Subcutaneous abdominal adipose tissue (tissue), 5 donors: Measurements from ENCODE around the gene ZNF655.
"Not testable (repeated sequence)": the region's sequence is repeated elsewhere in the genome, so short reads cannot be mapped to it uniquely, and the experiment has no call there.

Experiments
- H3K27ac ChIP-seq: one replicate; pipeline ENCODE4 v1.7.0; 2013; ENCODE audit warnings: low read depth, mild to moderate bottlenecking, inconsistent platforms, low read length, moderate library complexity
- H3K27me3 ChIP-seq, 5 donors: one replicate each; pipeline ENCODE4 v1.7.0; 2013; ENCODE audit warnings: low read length in 5 of 5, inconsistent platforms in 1 of 5; ENCODE audit not compliant: control insufficient read depth in 5 of 5, insufficient read depth in 4 of 5
- H3K36me3 ChIP-seq, 5 donors: one replicate each; pipeline ENCODE4 v1.7.0; 2013; ENCODE audit warnings: low read length in 5 of 5; ENCODE audit not compliant: control insufficient read depth in 5 of 5, insufficient read depth in 5 of 5
- H3K4me1 ChIP-seq, 5 donors: one replicate each; pipeline ENCODE4 v1.7.0; 2013; ENCODE audit warnings: low read length in 5 of 5, mild to moderate bottlenecking in 3 of 5, moderate library complexity in 1 of 5; ENCODE audit not compliant: control insufficient read depth in 5 of 5, insufficient read depth in 5 of 5
- H3K4me3 ChIP-seq, 5 donors: one replicate each; pipeline ENCODE4 v1.7.0; 2013; ENCODE audit warnings: low read length in 5 of 5, low read depth in 1 of 5
- H3K9ac ChIP-seq, 5 donors: one replicate each; pipeline ENCODE4 v1.7.0; 2013; ENCODE audit warnings: low read length in 5 of 5, mild to moderate bottlenecking in 4 of 5, moderate library complexity in 3 of 5
- H3K9me3 ChIP-seq, 5 donors: one replicate each; pipeline ENCODE4 v1.7.0; 2013; ENCODE audit warnings: low read length in 5 of 5; ENCODE audit not compliant: control insufficient read depth in 5 of 5
- donor health status: healthy.
- donor health status: healthy.
- donor health status: healthy.
- donor health status: healthy.
- donor health status: healthy.

The ZNF655 gene

DNA sequence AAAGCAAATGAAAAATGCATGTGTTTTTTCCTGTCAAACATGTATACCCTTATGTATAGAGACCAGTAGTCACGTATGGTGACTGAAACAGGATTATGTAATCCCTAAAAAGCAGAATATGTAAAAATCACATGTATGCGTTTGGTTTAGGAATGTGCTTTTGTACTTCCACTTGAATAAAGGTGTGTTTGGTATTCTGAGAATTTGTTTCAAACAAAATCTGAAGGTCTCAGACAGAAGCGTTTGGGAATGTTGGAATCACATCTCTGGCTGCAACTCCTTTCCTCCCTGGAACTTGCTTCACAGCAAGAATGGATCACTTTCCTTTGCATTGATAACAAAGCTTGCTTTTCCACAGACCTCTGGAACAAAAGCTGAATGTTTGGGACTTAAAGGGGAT lies 17.8 kb downstream of the ZNF655 start:
- peaks cover 0 to 16% (median 13%) of the 10 kb centered on the region in 5 donors for H3K4me1 ChIP-seq
- peaks cover 19 to 31% (median 28%) of the 10 kb centered on the region in 5 donors for H3K36me3 ChIP-seq
- H3K4me3 ChIP-seq, result no peak overlapping the region
- H3K27ac ChIP-seq, result no peak overlapping the region
- no peaks in the 10 kb centered on the region for H3K27me3 ChIP-seq
- no peak overlapping the region for H3K9ac ChIP-seq
- no peaks in the 10 kb centered on the region for H3K9me3 ChIP-seq

DNA sequence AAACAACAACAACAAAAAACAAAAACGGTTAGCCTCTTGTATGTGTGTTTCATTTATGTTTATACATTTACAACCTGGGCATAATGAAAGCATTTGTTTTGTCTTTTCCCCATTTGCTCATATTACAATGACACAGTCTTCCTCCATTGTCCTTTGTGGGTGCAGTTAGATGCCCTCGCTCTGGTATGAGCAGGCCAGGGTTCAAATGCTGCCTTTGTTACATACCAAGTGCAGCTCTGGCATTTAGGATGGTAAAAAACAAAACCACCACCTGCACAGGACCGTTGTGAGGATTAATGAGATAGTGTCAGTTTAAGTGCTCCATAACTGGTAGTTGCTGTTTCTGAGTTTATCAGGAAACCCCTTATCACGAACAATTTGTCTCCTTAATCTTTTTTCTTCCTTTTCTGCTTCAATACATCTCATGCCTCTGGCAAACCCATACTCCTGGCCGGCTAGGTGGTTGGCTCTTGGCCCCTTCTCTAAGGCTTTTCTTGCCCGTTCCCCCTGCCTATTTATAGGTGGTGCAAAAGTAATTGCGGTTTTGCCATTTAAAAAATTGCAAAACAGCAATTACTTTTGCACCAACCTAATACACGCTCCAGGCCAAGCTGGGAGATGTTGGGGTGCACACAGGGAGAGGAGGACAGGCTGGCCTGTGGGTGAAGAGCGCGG lies 21.0 kb downstream of the ZNF655 start:
- Histone ChIP-seq H3K4me3 (peak overlapping the region in 4 of 5 donors; percentile 71 to 77 (median 72)), H3K4me1 (peaks cover 0 to 16% (median 13%) of the 10 kb centered on the region in 5 donors), H3K27me3 (no peaks in the 10 kb centered on the region), H3K27ac (no peak overlapping the region), H3K36me3 (peaks cover 0 to 4% (median 0%) of the 10 kb centered on the region in 5 donors), H3K9ac (peak overlapping the region in 4 of 5 donors; percentile 29 to 75 (median 68)), H3K9me3 (no peaks in the 10 kb centered on the region)

DNA sequence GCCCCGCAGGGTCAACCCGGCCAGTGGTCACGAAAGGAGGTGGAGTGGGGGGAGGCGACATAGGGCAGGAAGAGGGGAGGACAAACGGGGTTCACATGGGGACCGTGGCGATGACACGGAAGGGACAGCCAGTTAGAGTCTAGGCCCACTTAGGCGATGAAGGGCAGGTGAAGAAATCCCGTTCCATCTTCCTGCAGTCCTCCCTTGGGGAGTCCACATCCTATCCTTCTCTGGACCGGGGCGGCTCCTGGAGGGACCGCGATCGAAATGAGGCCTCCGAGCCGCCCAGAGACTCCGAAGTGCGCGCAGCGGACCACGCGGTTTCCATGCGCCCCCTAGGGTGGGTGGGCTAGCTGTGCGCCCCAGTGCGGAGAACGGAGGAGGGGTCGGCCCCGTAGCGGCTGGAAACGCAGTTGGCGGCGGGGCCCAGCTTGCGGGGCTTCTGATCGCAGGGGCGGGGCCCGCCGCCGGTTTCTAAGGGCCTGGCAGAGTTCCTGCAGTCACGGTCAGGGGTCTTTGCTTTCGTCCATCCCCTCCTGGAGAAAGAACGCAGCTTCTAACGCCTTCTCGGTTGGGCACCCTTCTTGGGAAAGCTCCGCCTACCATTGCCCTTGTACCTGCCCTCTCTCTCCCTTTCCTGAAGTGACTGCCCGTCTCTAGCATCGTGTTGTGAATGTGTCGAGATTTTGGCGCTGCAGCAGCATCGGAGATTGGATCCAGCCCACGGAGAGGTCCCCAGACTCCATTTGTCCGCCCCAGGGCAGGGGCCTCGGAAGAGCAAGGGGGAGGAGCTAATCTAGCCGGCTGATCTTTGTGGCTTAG lies 21.7 kb downstream of the ZNF655 start:
- H3K36me3 ChIP-seq, result no peaks in the 10 kb centered on the region
- peak overlapping the region; percentile 71 to 77 (median 72) for H3K4me3 ChIP-seq
- H3K9ac ChIP-seq, result peak overlapping the region; percentile 29 to 75 (median 66)
- no peaks in the 10 kb centered on the region for H3K9me3 ChIP-seq
- H3K4me1 ChIP-seq, result peaks cover 0 to 16% (median 13%) of the 10 kb centered on the region in 5 donors
- H3K27ac ChIP-seq, result no peak overlapping the region
- H3K27me3 ChIP-seq, result no peaks in the 10 kb centered on the region

DNA sequence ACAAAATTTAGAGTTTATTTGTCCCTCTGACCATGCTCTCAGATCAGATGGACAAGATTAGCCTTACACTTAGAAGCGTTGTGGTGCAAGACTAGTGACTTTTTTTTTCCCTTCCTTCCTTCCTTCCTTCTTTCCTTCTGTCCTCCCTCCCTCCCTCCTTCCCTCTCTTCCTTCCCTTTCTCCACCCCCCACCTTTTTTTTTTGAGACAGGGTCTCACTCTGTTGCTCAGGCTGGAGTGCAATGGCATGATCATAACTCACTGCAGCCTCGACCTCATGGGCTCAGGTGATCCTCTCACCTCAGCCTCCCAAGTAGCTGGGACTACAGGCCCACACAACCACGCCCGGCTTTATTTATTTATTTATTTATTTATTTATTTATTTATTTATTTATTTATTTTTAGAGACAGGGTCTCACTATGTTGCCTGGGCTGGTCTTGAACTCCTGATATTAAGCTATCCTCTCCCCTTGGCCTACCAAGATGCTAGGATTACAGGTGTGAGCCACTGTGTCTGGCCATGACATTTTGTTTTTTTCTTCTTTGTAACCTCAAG lies 22.4 kb downstream of the ZNF655 start:
- Histone ChIP-seq H3K4me1 (peaks cover 0 to 16% (median 13%) of the 10 kb centered on the region in 5 donors), H3K9ac (peak overlapping the region; percentile 29 to 75 (median 66)), H3K4me3 (peak overlapping the region; percentile 71 to 77 (median 72))
- H3K27ac ChIP-seq, H3K27me3 ChIP-seq, H3K36me3 ChIP-seq, H3K9me3 ChIP-seq: not testable (repeated sequence)

DNA sequence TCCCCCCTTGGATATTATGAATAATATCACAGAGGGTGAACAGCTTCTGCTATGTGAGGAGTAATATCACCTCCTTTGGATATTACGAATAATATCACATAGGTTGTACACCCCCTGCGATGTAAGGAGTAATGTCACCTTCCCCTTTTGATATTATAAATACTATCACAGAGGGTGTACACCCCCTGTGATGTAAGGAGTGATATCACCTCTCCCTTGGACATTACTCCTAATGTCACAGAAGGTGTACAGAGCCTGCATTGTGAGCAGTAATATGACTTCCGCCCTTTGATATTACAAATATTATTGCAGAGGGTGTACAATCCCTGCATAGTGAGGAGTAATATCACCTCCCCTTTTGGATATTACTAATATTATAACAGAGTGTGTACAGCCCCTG lies 30.4 kb downstream of the ZNF655 start:
- Histone ChIP-seq H3K27me3 (no peaks in the 10 kb centered on the region), H3K4me3 (no peak overlapping the region)

DNA sequence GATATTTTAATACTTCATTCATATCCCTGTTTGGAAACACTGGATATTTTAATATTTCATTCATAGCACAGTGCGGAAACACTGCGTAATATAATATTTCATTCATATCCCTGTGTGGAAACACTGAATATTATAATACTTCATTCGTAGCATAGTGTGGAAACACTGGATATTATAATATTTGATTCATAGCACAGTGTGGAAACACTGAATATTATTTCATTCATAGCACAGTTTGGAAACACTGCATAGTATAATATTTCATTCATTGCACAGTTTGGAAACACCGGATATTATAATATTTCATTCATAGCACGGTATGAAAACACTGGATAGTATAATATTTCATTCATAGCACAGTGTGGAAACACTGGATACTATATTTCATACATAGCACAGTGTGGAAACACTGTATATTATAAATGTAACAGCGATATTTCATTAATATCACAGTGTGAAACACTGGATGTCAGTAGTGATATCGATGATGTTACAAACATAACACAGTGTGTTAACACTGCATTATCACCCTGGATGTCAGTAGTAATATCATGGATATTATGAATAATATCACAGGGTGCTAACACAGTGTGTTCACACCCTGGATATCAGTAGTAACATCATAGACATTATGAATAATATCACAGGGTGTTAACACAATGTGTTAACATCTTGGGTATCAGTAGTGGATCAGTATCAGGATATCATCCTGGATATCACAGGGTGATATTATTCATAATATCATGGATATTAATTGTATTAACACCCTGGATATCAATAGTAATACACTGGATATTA lies 36.7 kb downstream of the ZNF655 start:
- Histone ChIP-seq H3K9me3 (no peaks in the 10 kb centered on the region), H3K4me3 (no peak overlapping the region), H3K4me1 (no peaks in the 10 kb centered on the region), H3K9ac (no peak overlapping the region), H3K36me3 (no peaks in the 10 kb centered on the region), H3K27me3 (no peaks in the 10 kb centered on the region), H3K27ac (no peak overlapping the region)

More for the DNA sequence above, 30.4 kb downstream of the ZNF655 start:
- no peaks in the 10 kb centered on the region for H3K4me1 ChIP-seq
- H3K27ac ChIP-seq, result no peak overlapping the region
- H3K9me3 ChIP-seq, result no peaks in the 10 kb centered on the region
- H3K9ac ChIP-seq, result no peak overlapping the region
- no peaks in the 10 kb centered on the region for H3K36me3 ChIP-seq

DNA sequence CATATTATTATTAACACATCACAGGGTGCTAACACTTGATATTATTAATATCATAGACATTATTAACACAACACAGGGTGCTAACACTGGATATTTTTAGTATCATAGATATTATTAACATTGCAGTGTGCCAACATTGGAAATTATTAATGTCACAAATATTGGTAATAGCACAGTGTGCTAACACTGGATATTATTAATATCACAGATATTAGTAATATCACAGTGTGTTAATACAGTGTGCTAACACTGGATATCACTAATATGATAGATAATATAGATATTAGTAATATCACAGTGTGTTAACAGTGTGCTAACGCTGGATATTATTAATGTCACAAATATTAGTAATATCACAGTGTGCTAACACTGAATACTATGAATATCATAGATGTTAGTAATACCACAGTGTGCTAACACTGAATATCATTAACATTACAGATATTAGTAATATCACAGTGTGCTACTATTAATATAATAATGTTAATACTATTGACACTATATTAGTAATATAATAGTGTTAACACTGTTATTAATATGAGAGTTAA lies 38.0 kb downstream of the ZNF655 start:
- no peak overlapping the region for H3K9ac ChIP-seq
- no peak overlapping the region for H3K27ac ChIP-seq
- no peak overlapping the region for H3K4me3 ChIP-seq
- no peaks in the 10 kb centered on the region for H3K4me1 ChIP-seq
- no peaks in the 10 kb centered on the region for H3K36me3 ChIP-seq
- no peaks in the 10 kb centered on the region for H3K9me3 ChIP-seq
- H3K27me3 ChIP-seq, result no peaks in the 10 kb centered on the region

DNA sequence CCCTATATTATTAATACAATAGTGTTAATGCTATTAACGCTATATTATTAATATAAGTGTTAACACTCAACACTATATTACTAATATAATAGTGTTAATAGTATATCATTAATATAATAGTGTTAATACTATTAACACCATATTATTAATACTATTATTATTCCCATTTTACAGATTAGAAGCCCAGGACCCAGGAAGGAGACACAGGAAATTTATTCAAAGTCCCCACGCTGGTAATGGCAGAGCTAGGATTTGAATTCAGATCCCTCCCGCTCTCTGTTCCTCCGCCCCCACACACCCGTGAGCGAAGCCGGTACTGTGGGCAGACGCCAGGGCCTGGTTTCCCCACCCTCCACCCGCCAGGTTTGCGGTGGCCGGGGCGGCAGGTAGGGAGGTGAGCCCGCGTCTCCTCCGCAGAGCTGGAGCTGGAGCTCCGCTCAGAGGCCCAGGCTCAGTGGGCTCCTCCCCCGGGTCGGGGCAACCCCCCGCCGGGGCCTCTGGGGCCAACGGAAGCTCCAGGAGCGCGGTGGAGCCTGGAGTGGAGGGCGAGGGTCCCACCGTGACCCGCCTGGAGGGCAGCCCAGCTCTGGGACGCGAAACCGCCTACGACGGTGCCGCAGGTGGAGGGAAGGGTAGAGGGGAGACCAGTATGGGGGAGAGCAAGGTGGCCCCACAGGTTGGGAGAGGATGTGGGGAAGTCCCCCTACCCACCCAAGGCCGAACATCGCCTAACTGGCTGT lies 39.5 kb downstream of the ZNF655 start, which contains the start of gene TMEM225B:
TSS of gene TMEM225B (plus strand) at position 506 of the 740 bp plus-strand sequence. CDS start 6,122 bp downstream, outside the sequence.
- Histone ChIP-seq H3K4me3 (no peak within 1 kb of the TSS), H3K9ac (no peak within 1 kb of the TSS), H3K27ac (no peak within 1 kb of the TSS), H3K27me3 (no peaks in the 10 kb centered on the region), H3K4me1 (no peaks in the 10 kb centered on the region), H3K9me3 (no peaks in the 10 kb centered on the region), H3K36me3 (no peaks in the 10 kb centered on the region)

DNA sequence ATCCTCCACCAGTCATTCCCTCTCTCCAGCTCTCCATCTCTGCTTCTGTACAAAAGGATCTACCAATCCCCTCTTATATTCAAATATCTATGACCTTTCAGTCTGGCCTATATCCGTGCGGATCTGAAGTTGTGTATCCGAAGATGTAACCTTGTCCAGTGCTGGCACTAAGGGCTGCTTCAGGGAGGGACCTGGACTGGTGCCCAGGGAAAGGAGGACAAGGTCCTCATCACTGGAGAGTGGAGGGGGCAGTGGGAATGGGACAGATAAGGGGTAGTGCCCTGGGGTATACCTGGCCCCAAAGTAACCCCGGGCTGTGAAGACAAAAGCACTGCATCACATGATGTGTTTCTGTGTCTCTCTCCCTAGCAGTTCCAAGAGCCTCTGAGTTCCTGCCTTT lies 41.4 kb downstream of the ZNF655 start:
- Histone ChIP-seq H3K27me3 (no peaks in the 10 kb centered on the region), H3K9ac (no peak overlapping the region), H3K9me3 (no peaks in the 10 kb centered on the region), H3K4me1 (no peaks in the 10 kb centered on the region), H3K4me3 (no peak overlapping the region), H3K27ac (no peak overlapping the region), H3K36me3 (no peaks in the 10 kb centered on the region)
